Bronchial epithelial cell (primary cell): Measurements from ENCODE around the gene DCAF4. TPM values are rescaled to one million over a fixed set of nuclear protein-coding genes. Genes with fewer than 3 reads are reported as not detected.
"Not testable (repeated sequence)": the region's sequence is repeated elsewhere in the genome, so short reads cannot be mapped to it uniquely, and the experiment has no call there.

Experiments used
- DNase-seq: peaks from one replicate; pipeline ENCODE4 v3.0.0-alpha.2; 2010; ENCODE audit warnings: low read depth
- FAIRE-seq: peaks from 2 replicates; lab custom pipeline; 2011; peaks lifted over from hg19 to GRCh38; lab: Jason Lieb, UNC
- H3K27me3 ChIP-seq: 2 replicates; pipeline ENCODE4 v1.5.1; 2011; ENCODE audit warnings: low read length; ENCODE audit not compliant: control insufficient read depth, insufficient read depth
- H3K36me3 ChIP-seq: 2 replicates; pipeline ENCODE4 v1.5.1; 2011; ENCODE audit warnings: low read length; ENCODE audit not compliant: control insufficient read depth, insufficient read depth
- H3K4me3 ChIP-seq: 2 replicates; pipeline ENCODE4 v1.5.1; 2011; ENCODE audit warnings: mild to moderate bottlenecking, low read depth, low read length, control low read depth
- total RNA-seq: library from RNA; depleted of rRNA; stranded (reverse); fragments of >200 nt; gene quantifications from 2 replicates; pipeline ENCODE4 v1.2.1, GENCODE V29; 2014
- TF ChIP-seq, protein P1 (sequence below): IDR thresholded peaks from 2 replicates; pipeline ENCODE4 v1.5.1; 2011; ENCODE audit warnings: mild to moderate bottlenecking, moderate library complexity, low read length, control low read depth, inconsistent platforms; ENCODE audit not compliant: insufficient read depth, severe bottlenecking

Gene DCAF4
- total RNA-seq, 1 donor from 2014 or later = 14.0 TPM

DNA sequence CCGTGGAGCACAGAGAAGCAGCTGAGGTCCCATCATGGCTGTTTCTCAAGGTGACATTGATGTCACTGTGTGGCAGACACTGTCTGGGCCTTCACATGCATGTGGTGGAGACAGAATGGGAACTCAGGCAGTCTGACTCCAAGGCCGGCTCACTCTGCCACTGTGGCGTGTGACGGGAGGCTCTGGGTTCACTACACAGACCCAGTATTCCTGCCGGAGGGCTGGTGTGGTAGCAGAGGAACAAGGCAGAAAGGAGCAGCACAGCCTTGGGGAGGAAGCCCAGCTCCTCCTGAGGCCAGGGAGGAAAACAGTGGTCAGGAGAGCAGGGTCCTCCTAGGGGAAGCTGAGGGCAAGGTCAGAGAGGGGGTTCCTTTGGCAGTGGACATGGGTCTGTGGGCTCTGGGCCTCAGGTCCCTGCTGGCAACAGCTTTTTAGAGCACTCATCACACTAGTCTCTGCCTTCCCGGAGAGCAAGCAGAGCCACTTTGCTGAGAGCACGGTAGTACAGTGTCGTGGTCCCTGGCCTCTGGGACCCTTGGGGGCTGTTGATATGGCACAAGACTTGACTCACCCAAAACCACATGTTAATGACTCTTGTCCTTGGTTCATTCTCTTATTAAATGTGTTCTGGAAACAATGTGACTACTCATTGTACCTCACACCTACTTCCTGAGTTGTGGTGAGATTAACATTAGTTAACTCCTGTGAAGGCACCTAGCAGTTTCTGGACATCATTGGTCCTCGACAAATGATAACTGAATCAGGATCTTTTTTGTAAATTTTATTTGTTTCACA lies 21.3 kb downstream of the DCAF4 start:
- Histone ChIP-seq H3K27me3 (no peaks in the 10 kb centered on the region), H3K4me3 (no peak overlapping the region), H3K36me3 (peaks cover 12% of the 10 kb centered on the region)
- DNase-seq = peak; percentile 25
- TF ChIP-seq, protein P1, sequence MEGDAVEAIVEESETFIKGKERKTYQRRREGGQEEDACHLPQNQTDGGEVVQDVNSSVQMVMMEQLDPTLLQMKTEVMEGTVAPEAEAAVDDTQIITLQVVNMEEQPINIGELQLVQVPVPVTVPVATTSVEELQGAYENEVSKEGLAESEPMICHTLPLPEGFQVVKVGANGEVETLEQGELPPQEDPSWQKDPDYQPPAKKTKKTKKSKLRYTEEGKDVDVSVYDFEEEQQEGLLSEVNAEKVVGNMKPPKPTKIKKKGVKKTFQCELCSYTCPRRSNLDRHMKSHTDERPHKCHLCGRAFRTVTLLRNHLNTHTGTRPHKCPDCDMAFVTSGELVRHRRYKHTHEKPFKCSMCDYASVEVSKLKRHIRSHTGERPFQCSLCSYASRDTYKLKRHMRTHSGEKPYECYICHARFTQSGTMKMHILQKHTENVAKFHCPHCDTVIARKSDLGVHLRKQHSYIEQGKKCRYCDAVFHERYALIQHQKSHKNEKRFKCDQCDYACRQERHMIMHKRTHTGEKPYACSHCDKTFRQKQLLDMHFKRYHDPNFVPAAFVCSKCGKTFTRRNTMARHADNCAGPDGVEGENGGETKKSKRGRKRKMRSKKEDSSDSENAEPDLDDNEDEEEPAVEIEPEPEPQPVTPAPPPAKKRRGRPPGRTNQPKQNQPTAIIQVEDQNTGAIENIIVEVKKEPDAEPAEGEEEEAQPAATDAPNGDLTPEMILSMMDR = no peak
- FAIRE-seq = no peak

DNA sequence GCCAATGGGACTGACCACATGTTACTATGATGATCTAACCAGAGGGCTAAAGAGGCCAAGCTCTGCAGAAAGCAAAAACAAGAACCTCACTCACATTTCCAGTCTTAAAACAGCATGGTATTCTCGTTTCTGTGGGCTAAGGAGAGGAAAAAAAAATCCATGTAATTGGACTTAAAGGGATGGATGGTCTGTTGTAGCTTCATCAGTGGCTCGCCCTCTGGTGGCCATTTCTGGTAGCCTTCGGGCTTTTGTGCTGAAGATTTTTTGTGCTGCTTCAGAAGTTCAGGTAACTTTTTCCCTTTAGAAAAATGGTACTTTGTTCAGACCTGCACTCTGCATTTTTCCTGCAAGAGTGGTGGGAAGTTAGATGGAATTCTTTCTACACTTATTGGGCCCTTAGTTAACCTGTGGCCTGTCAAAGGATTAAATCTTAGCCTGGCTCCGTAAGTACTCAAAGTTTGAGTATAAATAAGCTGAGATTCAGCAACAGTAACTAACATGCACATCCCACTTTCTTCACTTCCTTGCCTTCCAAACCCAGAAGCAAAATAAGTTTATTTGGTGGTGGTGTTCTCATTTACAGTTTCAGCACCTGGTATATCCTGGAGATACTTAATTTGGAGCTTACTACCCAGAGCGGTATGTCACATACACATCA lies 22.3 kb downstream of the DCAF4 start:
- H3K27me3 ChIP-seq = no peaks in the 10 kb centered on the region
- DNase-seq (peak; percentile 51), FAIRE-seq (no peak)
- H3K4me3 ChIP-seq = no peak overlapping the region
- TF ChIP-seq, protein P1 = peak; percentile 85
- peaks cover 9% of the 10 kb centered on the region for H3K36me3 ChIP-seq

DNA sequence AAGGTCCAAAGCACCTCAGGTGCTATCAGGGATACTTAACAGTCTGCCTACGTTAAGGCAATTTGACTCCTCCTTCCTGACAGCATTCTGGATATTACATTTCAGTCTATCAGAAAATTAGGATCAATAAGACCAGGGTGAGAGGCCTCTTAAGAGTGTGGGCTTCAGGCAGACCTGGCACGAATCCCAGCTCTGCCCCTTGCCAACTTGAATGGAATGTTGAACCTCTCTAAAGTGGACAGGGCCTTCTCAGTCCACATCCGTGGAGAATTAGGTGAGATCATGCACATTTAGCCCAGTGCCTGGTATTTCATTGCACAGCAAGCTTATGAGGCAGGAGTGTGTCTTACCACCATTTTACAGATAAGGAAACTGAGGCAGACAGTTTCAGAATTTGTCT lies 25.9 kb downstream of the DCAF4 start:
- H3K27me3 ChIP-seq = no peaks in the 10 kb centered on the region
- no peak overlapping the region for H3K4me3 ChIP-seq
- peaks cover 17% of the 10 kb centered on the region for H3K36me3 ChIP-seq
- FAIRE-seq (no peak), DNase-seq (no peak)
- TF ChIP-seq, protein P1 = no peak

DNA sequence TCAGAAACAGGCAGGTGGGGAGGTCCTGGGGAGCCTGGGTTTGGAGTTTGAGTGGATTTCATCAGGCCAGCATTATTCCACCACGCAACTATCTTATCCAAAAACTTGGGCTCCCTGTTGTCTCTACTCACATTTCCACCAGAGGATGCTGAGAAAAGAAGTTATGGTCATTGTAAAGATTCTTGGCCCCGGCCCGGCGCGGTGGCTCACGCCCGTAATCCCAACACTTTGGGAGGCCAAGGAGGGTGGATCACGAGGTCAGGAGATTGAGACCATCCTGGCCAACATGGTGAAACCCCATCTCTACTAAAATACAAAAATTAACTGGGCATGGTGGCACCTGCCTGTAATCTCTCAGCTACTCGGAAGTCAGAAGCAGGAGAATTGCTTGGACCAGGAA lies 30.5 kb downstream of the DCAF4 start:
- not testable (repeated sequence) for H3K4me3 ChIP-seq, FAIRE-seq, DNase-seq, H3K27me3 ChIP-seq
- H3K36me3 ChIP-seq = peaks cover 18% of the 10 kb centered on the region

DNA sequence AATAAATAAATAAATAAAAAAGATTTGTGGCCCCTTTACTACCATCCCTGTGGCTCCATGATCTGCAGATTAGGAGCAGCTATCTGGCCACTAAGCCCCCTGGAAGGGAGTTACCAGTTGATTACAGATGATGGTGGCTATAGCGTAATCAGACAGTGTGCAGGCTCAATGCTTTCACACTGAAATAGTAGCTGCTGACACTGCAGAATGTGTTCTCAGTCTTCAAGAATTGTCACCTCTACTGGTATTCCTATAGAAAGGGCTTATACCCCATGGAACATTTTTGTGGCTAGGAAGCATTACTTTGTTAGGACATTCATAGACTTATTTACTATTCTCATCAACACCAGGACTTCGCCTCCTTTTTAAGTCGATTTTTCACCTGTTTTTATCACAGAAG lies 30.9 kb downstream of the DCAF4 start:
- no peak for FAIRE-seq
- no peak overlapping the region for H3K4me3 ChIP-seq
- TF ChIP-seq, protein P1 = no peak
- no peaks in the 10 kb centered on the region for H3K27me3 ChIP-seq
- H3K36me3 ChIP-seq = peaks cover 18% of the 10 kb centered on the region
- DNase-seq = no peak

GRCh38 chr14:72958548-72958947 lies 32.3 kb downstream of the DCAF4 start:
- TF ChIP-seq, protein P1 = no peak
- Histone ChIP-seq H3K4me3 (no peak overlapping the region), H3K36me3 (peaks cover 15% of the 10 kb centered on the region), H3K27me3 (no peaks in the 10 kb centered on the region)
- no peak for FAIRE-seq
- no peak for DNase-seq

- not testable (repeated sequence) for H3K36me3 ChIP-seq, DNase-seq, H3K27me3 ChIP-seq, H3K4me3 ChIP-seq, FAIRE-seq
Observed at GRCh38 chr14:72961016-72961415, 34.8 kb downstream of the DCAF4 start.
